Stimulated activated CD4-positive, alpha-beta T cell treated with anti-CD3 and anti-CD28 coated beads, Interleukin-4, amount 100 ng/mL, for 24 hours (primary cell): ENCODE results near the gene RNF13.
"Not testable (repeated sequence)": the region's sequence is repeated elsewhere in the genome, so short reads cannot be mapped to it uniquely, and the experiment has no call there.

Experiments
- DNase-seq: peaks from one replicate; pipeline ENCODE4 v3.0.0-alpha.2; 2020

RNF13 gene

DNA sequence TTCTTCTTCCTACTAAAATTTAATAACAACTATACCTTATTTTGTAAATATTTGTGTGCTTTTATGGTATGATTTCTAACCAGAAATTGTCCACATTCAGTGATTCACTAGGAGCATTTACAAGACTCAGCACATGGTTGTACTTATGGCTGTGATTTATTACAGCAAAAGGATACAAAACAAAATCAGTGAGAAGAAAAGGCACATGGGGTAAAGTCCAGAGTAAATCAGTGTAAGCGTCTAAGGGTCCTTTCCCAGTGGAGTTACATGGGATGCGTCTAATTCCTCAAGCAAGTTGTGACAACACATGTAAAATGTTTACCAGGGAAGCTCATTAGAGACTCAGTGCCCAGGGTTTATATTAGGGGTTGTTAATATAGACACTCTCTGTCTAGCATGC lies 31.1 kb downstream of the RNF13 start:
- no peak for DNase-seq

DNA sequence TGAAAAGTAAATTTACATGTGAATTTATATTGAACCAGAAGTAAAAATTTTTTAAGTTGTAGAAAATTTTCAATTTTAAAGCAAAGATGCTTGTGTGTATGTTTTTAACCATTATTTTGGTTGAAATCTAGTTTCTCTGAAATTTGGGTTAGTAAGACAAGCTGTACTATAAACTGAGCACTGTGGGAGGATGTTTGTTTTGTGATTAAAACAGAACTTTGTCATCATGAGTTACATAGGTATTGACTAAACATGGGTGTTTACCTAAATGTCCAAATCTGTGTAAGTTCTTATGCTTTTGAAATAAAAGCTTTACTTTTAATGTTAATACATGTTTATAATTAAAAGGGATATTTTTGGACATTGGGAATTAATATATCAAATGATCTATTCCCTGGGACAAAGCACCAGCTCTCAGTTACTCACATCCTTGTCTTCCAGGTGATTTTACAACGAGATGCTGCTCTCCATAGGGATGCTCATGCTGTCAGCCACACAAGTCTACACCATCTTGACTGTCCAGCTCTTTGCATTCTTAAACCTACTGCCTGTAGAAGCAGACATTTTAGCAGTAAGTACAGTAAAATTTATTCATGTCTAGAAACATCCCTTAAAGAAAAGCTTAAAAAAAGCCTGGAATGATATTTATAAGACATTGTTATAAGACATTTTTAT lies 32.7 kb downstream of the RNF13 start:
- no peak for DNase-seq

DNA sequence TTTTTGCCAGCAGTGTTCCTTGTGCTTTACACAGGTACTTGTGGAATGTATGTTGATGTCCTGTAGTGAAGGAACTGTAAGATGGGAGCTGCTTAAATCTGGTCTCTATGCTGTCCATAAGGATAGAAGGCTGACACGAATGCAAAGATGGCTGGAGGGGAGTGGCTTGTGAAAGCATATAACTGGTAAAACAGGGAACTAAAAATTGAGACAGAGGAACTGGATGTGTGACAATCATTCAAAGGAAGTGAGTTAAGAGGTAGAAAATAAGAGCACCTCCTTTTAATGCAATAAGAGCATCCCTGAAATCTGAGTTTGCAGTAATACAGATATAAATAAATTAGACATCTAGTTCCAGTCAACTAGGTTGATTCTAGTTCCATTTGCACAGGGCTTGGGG lies 35.2 kb downstream of the RNF13 start:
- no peak for DNase-seq

DNA sequence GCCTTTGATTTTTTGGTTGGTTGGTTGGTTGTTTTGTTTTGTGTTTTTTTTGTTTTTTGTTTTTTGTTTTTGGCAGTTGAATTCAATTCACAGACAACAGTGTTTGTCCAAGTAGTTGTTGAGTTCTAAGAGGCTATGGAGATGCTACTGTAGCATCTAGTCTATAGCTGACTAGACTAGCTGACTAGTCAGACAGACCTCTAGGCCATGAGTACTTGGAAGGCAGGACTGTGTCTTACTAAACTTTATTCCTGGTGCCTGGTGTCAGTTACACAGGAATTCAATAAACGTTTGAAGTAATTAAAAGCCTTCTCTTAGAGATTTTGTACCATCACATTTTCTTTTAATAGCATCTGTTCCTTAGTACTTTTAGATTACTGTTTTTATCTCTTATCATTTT lies 35.7 kb downstream of the RNF13 start:
- DNase-seq = no peak

DNA sequence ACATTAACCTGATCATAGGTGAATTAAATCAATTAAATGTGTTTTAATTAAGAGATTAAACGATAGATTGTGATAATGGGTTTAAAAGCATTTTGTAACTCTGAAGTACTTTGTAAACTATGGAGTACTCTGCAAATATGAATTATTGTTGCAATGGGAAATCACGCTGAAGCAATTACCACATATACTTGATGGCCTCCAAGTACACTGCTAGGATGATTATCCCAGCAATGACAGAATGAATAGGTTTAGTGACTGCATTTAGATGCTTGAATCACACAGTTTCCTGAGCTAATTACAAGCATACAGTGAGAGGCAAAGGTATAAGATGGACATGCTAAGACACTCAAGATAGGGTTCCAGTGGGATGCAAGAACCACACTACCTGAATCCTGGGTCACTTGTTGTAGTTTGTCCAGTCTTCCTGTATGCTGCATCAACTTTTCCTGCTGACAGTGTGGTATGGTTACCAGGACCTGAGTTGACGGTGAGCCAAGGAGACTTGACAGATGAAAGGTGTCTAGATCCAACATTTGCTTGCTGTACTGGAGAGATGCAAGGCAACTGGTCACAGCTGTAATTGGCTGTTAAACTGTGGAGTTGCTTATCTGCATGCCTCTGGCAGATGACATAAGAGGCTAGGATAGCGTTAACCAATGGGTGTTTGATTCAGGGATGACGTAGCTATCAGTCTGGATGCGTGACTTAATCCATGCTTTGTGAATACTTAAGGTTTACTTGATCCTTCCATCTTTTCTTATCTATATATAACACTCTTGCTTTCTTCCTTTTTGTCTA lies 38.0 kb downstream of the RNF13 start:
- no peak for DNase-seq

DNA sequence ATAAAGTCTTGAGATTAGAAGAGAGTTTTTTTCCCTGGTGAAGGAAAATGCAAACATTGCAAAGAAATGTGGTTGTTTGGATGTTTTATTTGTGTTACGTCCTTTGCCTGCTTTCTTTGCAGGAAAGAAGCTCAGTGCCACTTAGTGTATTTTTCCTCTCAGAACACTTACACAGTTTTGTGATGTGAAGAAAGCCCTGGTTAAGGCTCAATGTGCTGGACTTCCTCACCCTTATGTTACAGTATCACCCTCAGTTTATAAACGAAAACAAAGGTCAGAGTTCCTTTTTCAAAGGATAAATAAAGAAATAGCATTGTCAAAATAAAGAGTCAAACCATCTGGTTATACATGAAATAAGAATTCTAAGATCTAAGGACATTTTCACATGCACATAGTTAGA lies 45.9 kb downstream of the RNF13 start:
- no peak for DNase-seq

DNA sequence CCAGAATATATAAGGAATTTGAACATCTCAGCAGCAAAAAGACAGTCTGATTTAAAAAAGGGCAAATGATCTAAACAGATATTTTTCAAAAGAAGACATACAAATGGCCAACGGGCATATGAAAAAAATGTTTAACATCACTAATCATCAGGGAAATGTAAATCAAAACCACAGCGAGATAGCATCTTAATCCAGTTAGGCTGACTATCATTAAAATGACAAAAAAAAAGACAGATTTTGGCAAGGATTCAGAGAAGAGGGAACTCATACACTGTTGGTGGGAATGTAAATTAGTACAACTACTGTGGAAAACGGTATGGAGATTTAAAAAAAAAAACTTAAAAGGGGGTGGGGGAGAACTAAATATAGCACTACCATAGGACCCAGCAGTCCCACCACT lies 47.9 kb downstream of the RNF13 start:
- DNase-seq = no peak

DNA sequence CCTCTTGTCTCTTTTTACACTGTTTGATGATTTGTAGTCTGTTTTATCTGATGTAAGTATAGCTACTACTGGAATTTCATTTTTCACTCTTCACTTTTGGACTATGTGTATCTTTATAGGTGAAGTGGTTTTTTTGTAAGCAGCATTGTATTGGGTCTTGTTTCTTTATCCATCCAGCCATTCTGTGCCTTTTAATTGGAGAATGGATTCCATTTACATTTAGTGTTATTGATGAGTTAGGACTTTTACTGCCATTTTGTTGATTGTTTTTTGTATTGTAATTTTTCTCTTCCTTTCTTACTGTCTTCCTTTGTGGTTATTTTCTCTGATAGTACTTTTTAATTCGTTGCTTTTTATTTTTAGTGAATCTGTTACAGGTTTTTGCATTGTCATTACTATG lies 54.5 kb downstream of the RNF13 start:
- no peak for DNase-seq

DNA sequence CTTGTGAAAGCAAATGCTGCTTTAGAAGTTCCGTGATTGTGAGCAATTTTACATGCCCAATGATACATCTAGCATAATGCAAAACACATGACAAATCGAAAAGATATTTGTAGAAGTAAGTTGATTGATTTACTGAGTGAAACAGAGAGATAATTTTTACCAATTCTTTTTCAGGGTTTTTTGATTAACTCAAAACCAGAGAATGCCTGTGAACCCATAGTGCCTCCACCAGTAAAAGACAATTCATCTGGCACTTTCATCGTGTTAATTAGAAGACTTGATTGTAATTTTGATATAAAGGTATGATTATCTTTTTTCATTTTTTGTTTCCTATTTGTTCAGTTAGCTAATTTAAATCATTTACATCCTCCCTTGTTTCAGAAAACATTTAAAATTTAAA lies 58.8 kb downstream of the RNF13 start:
- DNase-seq = no peak

DNA sequence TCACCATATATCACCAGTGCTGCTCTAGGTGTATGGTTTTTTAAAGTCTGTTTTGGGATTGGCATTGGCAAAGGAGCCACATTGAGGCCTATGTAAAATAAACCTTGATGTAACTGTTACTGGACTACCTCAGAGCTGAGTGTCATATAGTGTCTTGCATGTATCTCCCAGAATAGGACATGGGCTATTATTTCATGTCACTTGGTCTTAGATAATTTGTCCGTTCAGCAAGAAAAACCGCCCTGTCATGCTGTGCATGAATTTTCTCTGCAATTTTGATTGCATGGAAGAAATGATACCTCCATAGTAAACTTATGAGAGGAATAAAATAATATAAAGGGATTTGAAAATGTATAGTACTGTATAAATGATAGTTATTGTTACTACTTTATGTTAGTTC lies 59.6 kb downstream of the RNF13 start:
- no peak for DNase-seq

DNA sequence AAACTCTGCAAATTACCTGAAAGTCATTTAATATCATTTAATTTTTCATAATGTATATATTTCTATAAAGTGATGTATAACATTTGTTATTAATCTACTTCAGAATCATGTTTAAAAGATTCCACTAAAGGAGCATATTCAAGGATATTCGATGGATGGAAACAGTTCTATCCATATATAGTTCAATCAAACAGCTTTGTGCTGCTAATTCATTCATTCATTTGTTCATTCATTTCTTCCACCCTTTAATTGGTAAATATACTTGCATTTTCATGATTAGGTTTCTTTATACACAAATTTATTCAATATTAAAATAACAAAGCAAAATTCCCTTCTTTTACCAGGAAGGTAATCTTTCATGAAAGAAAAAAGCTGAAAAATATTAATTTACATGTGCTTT lies 64.7 kb downstream of the RNF13 start:
- no peak for DNase-seq

DNA sequence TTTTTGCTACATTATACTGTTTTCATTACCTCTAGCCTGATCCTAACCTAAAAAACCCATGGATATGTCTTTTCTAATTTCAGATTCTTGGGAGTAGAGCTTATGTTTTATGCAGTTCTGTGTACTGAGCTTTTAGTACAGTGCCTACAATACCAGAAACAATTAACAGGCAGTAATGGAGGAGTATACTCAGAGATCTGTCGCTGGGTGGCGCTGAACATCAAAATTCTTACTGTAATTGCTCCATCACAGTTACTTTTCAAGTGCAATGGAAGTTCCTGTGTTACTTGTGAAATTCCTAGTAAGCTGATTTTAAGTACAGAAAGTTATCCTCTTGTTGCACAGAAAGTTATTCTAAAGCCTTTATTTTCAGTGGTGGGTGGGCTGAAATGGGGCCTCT lies 66.9 kb downstream of the RNF13 start:
- peak; percentile 9 for DNase-seq

DNA sequence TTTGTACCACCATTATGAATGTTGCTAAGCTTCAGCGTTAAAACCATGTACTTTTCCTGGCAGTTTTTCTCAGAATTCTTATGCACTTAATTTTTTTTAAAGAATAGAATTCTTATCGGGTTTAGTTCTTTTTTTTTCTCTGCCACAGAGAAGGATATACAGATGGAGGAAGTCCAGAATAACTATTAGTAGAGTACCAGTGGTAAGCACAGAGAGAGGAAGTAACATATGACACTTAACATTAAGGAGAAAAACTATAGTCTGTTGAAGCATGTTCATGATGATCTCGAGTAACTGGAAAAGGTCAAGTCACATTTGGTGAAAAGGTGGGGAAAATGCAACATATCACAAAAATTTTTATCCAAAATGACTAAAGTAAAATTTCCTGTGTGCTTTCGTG lies 68.9 kb downstream of the RNF13 start:
- no peak for DNase-seq

DNA sequence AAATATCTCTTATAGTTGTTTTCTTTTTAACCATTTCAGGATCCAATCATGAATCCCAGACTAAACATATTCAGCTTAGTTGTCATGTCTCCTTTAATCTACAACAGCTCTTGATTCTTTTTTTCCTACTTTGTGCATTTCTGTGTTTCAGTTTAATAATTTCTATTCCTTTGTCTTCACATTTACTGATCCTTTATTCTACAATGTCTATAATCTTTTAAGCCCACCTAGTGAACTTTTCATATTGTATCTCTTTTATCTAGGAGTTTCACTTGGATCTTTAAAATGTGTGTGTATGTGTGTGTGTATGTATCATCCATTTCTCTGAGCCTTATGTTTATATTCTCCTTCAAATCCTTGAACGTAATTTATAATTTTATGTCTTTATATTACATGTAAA lies 70.1 kb downstream of the RNF13 start:
- DNase-seq = no peak

DNA sequence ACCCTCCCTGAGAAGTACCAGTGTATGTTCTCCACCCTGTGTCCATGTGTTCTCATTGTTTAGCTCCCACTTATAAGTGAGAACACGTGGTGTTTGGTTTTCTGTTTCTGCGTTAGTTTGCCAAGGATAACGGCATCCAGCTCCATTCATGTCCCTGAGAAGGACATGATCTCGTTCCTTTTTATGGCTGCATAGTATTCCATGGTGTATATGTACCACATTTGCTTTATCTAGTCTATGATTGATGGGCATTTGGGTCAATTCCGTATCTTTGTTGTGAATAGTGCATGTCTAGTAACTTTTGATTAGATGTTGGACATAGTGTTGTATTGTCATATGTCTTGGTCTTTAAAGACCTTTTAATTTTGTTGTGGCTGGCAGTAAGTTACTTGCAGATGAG lies 70.8 kb downstream of the RNF13 start:
- not testable (repeated sequence) for DNase-seq

DNA sequence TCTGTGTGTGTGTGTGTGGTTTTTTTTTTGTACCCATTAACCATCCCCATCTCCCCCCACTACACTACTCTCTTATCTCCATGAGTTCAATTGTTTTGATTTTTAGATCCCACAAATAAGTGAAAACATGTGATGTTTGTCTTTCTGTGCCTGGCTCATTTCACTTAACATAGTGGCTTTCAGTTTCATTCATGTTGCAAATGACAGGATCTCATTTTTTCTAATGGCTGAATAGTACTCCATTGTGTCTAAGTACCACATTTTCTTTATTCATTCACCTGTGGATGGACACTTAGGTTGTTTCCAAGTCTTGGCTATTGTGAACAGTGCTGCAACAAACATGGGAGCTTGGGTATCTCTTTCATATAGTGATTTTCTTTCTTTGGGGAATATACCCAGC lies 71.8 kb downstream of the RNF13 start:
- DNase-seq = not testable (repeated sequence)

DNA sequence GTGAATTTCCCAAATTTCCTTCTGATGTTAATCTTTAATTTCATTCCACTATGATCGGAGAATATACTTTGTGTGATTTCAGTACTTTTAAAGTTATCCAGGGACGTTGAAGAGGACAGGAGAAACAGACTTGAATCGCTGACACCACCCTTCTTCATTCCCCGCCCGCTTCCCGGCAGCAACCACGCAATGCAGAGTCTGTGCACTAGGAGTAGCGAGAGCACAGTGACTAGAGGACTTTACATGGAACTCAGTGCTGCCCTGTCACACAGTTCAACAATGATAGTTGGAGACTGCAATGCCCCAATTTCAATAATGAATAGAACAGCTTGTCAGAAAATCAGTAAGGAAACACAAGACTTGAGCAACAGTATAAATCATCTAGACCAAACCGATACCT lies 73.9 kb downstream of the RNF13 start:
- DNase-seq = no peak

DNA sequence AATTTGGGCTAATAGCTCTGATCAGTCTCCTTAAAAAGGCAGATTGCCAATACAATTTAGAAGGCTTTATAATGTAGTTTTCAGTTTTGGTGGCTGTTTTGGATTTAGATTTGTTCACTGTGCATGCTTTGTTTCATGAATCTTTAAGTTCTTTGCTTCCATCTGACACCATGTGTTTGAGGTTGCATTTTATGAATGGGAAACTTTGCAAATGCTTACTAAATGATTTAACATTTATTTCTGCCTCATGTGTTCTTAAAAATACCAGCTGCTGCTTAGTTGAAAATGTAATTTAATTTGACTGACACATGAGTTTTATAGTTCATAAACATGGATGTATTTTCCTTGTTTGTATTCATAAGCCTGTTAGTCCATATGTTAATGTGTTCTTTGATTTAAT lies 78.6 kb downstream of the RNF13 start:
- no peak for DNase-seq

DNA sequence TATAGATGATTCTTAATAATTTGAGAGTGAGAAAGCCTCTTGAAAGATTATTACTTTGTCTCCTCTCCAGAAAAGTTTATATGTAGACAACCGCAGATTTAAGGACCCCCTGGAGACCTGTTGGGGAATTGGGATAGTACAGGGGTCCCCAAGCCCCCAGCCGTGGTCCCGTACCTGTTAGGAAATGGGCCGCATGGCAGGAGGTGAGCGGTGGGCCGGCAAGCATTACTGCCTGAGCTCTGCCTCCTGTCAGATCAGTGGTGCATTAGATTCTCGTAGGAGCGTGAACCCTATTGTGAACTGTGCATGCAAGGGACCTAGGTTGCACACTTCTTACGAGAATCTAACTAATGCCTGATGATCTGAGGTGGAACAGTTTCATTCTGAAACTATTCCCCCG lies 79.4 kb downstream of the RNF13 start:
- no peak for DNase-seq

DNA sequence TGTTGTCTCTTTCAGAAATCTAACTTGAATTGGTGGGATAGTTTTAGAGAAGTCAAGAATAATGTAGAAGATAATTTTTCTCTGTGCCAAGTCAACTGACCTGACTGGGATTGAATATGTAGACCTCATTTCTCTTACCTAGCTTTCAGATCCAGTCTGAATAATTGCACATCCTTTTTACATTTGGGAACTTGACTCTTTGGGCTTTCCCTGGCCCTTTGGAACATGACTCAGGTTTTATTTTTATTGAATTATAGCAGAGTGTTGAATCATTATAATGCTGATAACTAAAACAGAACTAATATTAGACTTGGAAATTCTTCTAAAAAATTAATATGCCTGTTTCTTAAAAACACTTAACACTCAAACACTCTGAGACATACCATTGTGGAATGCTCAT lies 81.2 kb downstream of the RNF13 start:
- no peak for DNase-seq

DNA sequence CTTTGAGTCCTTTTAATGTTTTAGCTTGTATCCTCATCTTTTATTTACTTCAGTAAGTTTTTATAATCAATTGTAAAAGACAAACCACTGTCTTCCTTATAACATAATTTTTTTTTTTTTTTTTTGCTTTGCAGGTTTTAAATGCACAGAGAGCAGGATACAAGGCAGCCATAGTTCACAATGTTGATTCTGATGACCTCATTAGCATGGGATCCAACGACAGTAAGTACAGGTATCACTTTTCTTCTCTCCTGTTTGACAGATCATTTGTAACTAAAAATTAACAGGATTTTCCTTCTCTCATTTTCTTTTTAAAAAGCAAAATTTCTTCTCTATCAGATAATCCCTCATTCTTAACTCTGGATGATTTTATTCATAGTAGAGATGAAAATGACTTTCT lies 82.3 kb downstream of the RNF13 start:
- no peak for DNase-seq

DNA sequence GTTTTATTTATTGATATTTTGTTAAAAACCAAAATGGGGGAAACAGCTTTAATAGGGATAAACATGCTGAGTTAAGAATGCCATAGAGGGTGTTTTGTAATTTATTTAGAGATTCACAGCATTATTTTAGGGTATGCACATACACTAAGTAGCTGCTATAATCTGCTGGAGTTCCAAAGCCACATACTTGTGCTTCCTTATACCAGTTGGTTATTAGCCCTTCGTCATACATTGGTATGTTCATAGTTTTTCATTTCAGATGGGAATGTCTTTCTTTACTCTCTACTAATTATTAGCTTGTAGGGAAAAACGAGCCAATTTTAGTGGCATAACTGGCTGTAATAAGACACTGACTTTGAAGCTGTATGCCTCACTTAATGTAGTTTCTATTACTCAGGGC lies 82.8 kb downstream of the RNF13 start:
- DNase-seq = no peak

DNA sequence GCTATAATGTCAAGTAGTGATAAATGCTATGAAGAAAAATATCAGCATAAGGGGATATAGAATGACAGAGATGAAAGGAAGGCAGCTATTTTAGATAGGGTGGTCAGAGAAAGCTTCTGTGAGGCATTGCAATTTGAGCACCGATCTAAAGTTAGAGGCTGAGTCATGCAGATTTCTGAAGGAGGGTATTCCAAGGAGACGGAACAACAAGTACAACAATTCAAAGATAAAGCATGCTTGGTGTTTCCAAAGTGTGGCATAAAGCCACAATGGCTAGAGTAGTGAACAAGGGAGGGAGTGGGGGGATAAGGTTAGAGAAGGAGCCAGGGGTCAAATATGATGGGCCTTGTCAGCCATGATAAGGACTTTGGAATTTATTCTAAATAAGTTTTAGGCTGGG lies 85.8 kb downstream of the RNF13 start:
- no peak for DNase-seq

DNA sequence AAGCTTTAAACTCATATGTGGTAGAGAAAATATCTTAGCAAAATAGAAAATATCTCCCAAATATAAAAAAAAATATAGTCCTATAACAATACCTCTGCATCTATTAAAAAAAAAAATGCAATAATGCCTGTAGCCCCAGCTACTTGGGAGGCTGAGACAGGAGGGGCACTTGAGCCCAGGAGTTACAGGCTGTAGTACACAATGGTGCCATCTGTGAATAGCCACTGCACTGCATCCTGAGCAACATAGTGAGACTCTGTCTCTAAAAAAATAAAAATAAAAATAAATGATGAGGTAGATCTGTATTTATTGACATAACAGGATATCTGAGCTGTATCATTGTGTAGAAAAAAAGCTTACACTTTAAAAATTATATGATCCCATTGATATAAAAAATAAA lies 87.3 kb downstream of the RNF13 start:
- DNase-seq = no peak

DNA sequence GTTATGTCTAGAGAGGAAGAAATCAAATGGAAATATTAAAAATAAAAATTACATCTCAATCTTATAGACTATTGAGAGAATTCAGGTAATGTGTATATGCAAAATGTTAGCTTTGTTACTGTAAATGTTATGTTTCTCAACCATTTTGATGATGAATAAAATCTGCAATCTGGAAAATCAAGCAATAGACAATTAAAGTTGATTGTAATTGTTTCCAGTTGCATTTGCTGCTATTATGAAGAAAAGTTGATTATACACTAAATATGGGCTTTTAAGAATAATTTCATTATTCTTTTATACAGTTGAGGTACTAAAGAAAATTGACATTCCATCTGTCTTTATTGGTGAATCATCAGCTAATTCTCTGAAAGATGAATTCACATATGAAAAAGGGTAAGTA lies 88.8 kb downstream of the RNF13 start:
- no peak for DNase-seq
